Measurements from ENCODE around the gene ZNF575.

The ZNF575 gene

GRCh38 chr19:43553656-43554055, 20.7 kb downstream of the ZNF575 start:
- TF ChIP-seq CTCF (IDR thresholded peaks at IDR 0.05): no peak
- Histone ChIP-seq H3K27ac (no peak overlapping the region), H3K9me3 (no peaks in the 10 kb centered on the region), H3K4me1 (no peaks in the 10 kb centered on the region), H3K36me3 (peaks cover 30 to 79% (median 71%) of the 10 kb centered on the region in 3 donors), H3K27me3 (no peaks in the 10 kb centered on the region), H3K4me3 (no peak overlapping the region)
- intact Hi-C loops (cut with DNase I; ENCODE audit: low total_unique reads): no loop called here
- no peak for DNase-seq

GRCh38 chr19:43554317-43554895, 21.4 kb downstream of the ZNF575 start:
- no peak overlapping the region for H3K27ac ChIP-seq
- H3K36me3 ChIP-seq: peaks cover 34 to 86% (median 74%) of the 10 kb centered on the region in 3 donors
- DNase-seq: no peak
- H3K4me1 ChIP-seq: no peaks in the 10 kb centered on the region
- no peak for TF ChIP-seq CTCF (IDR thresholded peaks at IDR 0.05)
- H3K4me3 ChIP-seq: no peak overlapping the region
- H3K9me3 ChIP-seq: no peaks in the 10 kb centered on the region
- no peaks in the 10 kb centered on the region for H3K27me3 ChIP-seq
- intact Hi-C loops (cut with DNase I; ENCODE audit: low total_unique reads): no loop called here

GRCh38 chr19:43555185-43555770, 22.3 kb downstream of the ZNF575 start:
- Histone ChIP-seq H3K9me3 (no peaks in the 10 kb centered on the region), H3K4me1 (no peaks in the 10 kb centered on the region), H3K27me3 (no peaks in the 10 kb centered on the region), H3K27ac (no peak overlapping the region), H3K36me3 (peaks cover 39 to 90% (median 74%) of the 10 kb centered on the region in 3 donors), H3K4me3 (no peak overlapping the region)
- intact Hi-C loops (cut with DNase I; ENCODE audit: low total_unique reads): no loop called here
- peak; percentile 36 to 41 for TF ChIP-seq CTCF (IDR thresholded peaks at IDR 0.05)
- peak in 1 of 2 donors; percentile 64 for DNase-seq

GRCh38 chr19:43560687-43561086, 27.7 kb downstream of the ZNF575 start:
- H3K4me1 ChIP-seq: peaks cover 0 to 19% (median 11%) of the 10 kb centered on the region in 4 donors
- no peak for TF ChIP-seq CTCF (IDR thresholded peaks at IDR 0.05)
- H3K9me3 ChIP-seq: no peaks in the 10 kb centered on the region
- H3K36me3 ChIP-seq: peaks cover 18 to 50% (median 43%) of the 10 kb centered on the region in 3 donors
- no peak overlapping the region for H3K27ac ChIP-seq
- intact Hi-C loops (cut with DNase I; ENCODE audit: low total_unique reads): no loop called here
- H3K4me3 ChIP-seq: no peak overlapping the region
- H3K27me3 ChIP-seq: no peaks in the 10 kb centered on the region
- no peak for DNase-seq

GRCh38 chr19:43561139-43561970, 28.4 kb downstream of the ZNF575 start:
- H3K27me3 ChIP-seq: no peaks in the 10 kb centered on the region
- intact Hi-C loops (cut with DNase I; ENCODE audit: low total_unique reads): no loop called here
- no peaks in the 10 kb centered on the region for H3K9me3 ChIP-seq
- H3K4me1 ChIP-seq: peaks cover 0 to 19% (median 11%) of the 10 kb centered on the region in 4 donors
- H3K27ac ChIP-seq: no peak overlapping the region
- DNase-seq: no peak
- TF ChIP-seq CTCF (IDR thresholded peaks at IDR 0.05): no peak
- H3K4me3 ChIP-seq: no peak overlapping the region
- H3K36me3 ChIP-seq: peaks cover 18 to 44% (median 36%) of the 10 kb centered on the region in 3 donors

All from tibial artery (tissue), 4 donors.